ENCODE data around the gene EHF. TPM values are rescaled to one million over a fixed set of nuclear protein-coding genes. Genes with fewer than 3 reads are reported as not detected.

Gene EHF
- polyA plus RNA-seq, 1 of the 3 experiments (the other 2 are of a cell fraction) = not detected

GRCh38 chr11:34676227-34676626 lies 55.3 kb downstream of the EHF start:
- Histone ChIP-seq H3K9me2 (no peaks in the 10 kb centered on the region), H3K4me1 (ENCODE audit: control insufficient read depth in 1 of 2, insufficient read depth in 2 of 2, low read depth in 1 of 2, low read length in 1 of 2) (no peaks in the 10 kb centered on the region), H3K27me3 (ENCODE audit: insufficient read depth) (no peaks in the 10 kb centered on the region; the same call in 1 of the 2 replicates), H3K4me3 (ENCODE audit: low read depth in 2 of 2, low read length in 1 of 2) (no peak overlapping the region), H2AFZ (ENCODE audit: low read depth) (no peak overlapping the region), H3K4me2 (no peak overlapping the region), H3K9me3 (no peaks in the 10 kb centered on the region), H3K9ac (no peak overlapping the region), H4K20me1 (ENCODE audit: insufficient read depth) (no peaks in the 10 kb centered on the region), H3K36me3 (replicated peaks in 1 of 2; ENCODE audit: control insufficient read depth in 1 of 2, insufficient read depth in 2 of 2, low read length in 1 of 2) (no peaks in the 10 kb centered on the region), H3K79me2 (ENCODE audit: insufficient read depth) (no peaks in the 10 kb centered on the region), H3K27ac (ENCODE audit: low read depth in 2 of 2, low read length in 1 of 2) (no peak overlapping the region), H3F3A (replicated peaks; ENCODE audit: insufficient read depth) (no peaks in the 10 kb centered on the region)
- CTCF ChIA-PET = no interaction called here
- POLR2A ChIA-PET = no interaction called here
- WGBS (ENCODE audit: low lambda C conversion rate) = 35% methylated on average over 1 of the region's 1 CpG
- TF ChIP-seq RFX5 (IDR thresholded peaks at IDR 0.05; ENCODE audit: low read length) (no peak), CHD2 (IDR thresholded peaks at IDR 0.05; ENCODE audit: low read length, partially characterized antibody) (no peak), NRF1 (IDR thresholded peaks at IDR 0.05; ENCODE audit: low read depth, low read length) (no peak), FOSL2 (IDR thresholded peaks at IDR 0.05; ENCODE audit: borderline replicate concordance, low read depth) (no peak), GABPA (IDR thresholded peaks at IDR 0.05; ENCODE audit: low read depth) (no peak), YY1 (IDR thresholded peaks at IDR 0.05; ENCODE audit: low read depth) (no peak), USF2 (IDR thresholded peaks at IDR 0.05; ENCODE audit: borderline replicate concordance, low read depth, low read length) (no peak), USF1 (IDR thresholded peaks at IDR 0.05; ENCODE audit: borderline replicate concordance, low read depth) (no peak), EZH2phosphoT487 (IDR thresholded peaks at IDR 0.05; ENCODE audit: borderline replicate concordance, low read depth) (no peak), GATA2 (CRISPR knock-in tag; IDR thresholded peaks at IDR 0.05) (no peak), NFIC (IDR thresholded peaks at IDR 0.05; ENCODE audit: borderline replicate concordance) (no peak), EP300 (IDR thresholded peaks at IDR 0.05; ENCODE audit: borderline replicate concordance in 1 of 2, low read depth in 1 of 2, low read length in 1 of 2) (no peak), MAX (IDR thresholded peaks at IDR 0.05; ENCODE audit: low read depth) (no peak), CTCF (IDR thresholded peaks at IDR 0.05) (no peak), REST (IDR thresholded peaks at IDR 0.05; ENCODE audit: low read depth, low read length) (no peak), TEAD4 (IDR thresholded peaks at IDR 0.05; ENCODE audit: borderline replicate concordance, insufficient read depth) (no peak), POLR2AphosphoS5 (IDR thresholded peaks at IDR 0.05; ENCODE audit: low read depth, low read length) (no peak), ZBTB33 (IDR thresholded peaks at IDR 0.05; ENCODE audit: borderline replicate concordance, low read depth) (no peak), RCOR1 (IDR thresholded peaks at IDR 0.05; ENCODE audit: low read length) (no peak), ELF1 (IDR thresholded peaks at IDR 0.05) (no peak)
- no peak for DNase-seq

Measured in SK-N-SH (cell line).